Neural cell (in vitro differentiated cells): ENCODE results near the gene NR1H2. TPM values are rescaled to one million over a fixed set of nuclear protein-coding genes. Genes with fewer than 3 reads are reported as not detected.

Source experiments
- H2AFZ ChIP-seq: fragments of 200-600, 300-800 bp; sonication (generic), shearing (Covaris generic); 2 replicates; pipeline ENCODE4 v1.6.0; 2014; ENCODE audit warnings: low read depth, mild to moderate bottlenecking, antibody characterized with exemption, low read length, moderate library complexity
- H3F3A ChIP-seq: fragments of 200-600 bp; shearing (Covaris generic); 2 replicates; pipeline ENCODE4 v1.6.1; 2016; ENCODE audit warnings: mild to moderate bottlenecking, moderate library complexity, mixed read lengths, antibody characterized with exemption, low read length; ENCODE audit not compliant: insufficient read depth, poor library complexity, severe bottlenecking
- H3K27ac ChIP-seq: fragments of 200-600, 300-800 bp; sonication (generic), shearing (Covaris generic); 2 replicates; pipeline ENCODE4 v1.5.1; 2014; ENCODE audit warnings: mild to moderate bottlenecking, low read length, moderate library complexity
- H3K27me3 ChIP-seq: fragments of 300-800, 200-600 bp; sonication (generic), shearing (Covaris generic); 2 replicates; pipeline ENCODE4 v1.6.0; 2014; ENCODE audit warnings: mild to moderate bottlenecking, low read depth, low read length, moderate library complexity; ENCODE audit not compliant: insufficient read depth
- H3K36me3 ChIP-seq: fragments of 300-800, 200-600 bp; sonication (generic), shearing (Covaris generic); 2 replicates; pipeline ENCODE4 v1.5.1; 2014; ENCODE audit warnings: mild to moderate bottlenecking, antibody characterized with exemption, low read length, moderate library complexity; ENCODE audit not compliant: insufficient read depth
- H3K4me2 ChIP-seq: fragments of 300-800, 200-600 bp; sonication (generic), shearing (Covaris generic); 2 replicates; pipeline ENCODE4 v1.6.0; 2014; ENCODE audit warnings: mild to moderate bottlenecking, low read length
- H3K4me3 ChIP-seq: fragments of 300-800, 200-600 bp; sonication (generic), shearing (Covaris generic); 2 replicates; pipeline ENCODE4 v1.5.1; 2014; ENCODE audit warnings: mild to moderate bottlenecking, low read length, moderate library complexity
- H3K79me2 ChIP-seq: fragments of 200-600 bp; shearing (Covaris generic); replicated peaks from 2 replicates; pipeline ENCODE4 v1.6.0; 2014; ENCODE audit warnings: mild to moderate bottlenecking, low read length, moderate library complexity; ENCODE audit not compliant: insufficient read depth
- H3K9ac ChIP-seq: fragments of 300-800, 200-600 bp; sonication (generic), shearing (Covaris generic); 2 replicates; pipeline ENCODE4 v1.6.1; 2016; ENCODE audit warnings: mild to moderate bottlenecking, low read length, mixed read lengths
- H3K9me2 ChIP-seq: fragments of 200-600 bp; shearing (Covaris generic); 2 replicates; pipeline ENCODE4 v1.6.1; 2016; ENCODE audit warnings: mild to moderate bottlenecking, low read length, mixed read lengths; ENCODE audit not compliant: insufficient read depth
- H3K9me3 ChIP-seq: fragments of 200-600, 300-800 bp; sonication (generic), shearing (Covaris generic); 2 replicates; pipeline ENCODE4 v1.6.1; 2016; ENCODE audit warnings: mild to moderate bottlenecking, mixed run types, low read length, moderate library complexity, mixed read lengths
- H4K20me1 ChIP-seq: fragments of 200-600 bp; shearing (Covaris generic); 2 replicates; pipeline ENCODE4 v1.6.1; 2016; ENCODE audit warnings: mild to moderate bottlenecking, mixed run types; ENCODE audit not compliant: insufficient read depth
- CTCF ChIP-seq: fragments of 450-650 bp; IDR thresholded peaks from 2 replicates; pipeline ENCODE4 v1.5.1; 2014; ENCODE audit warnings: antibody characterized with exemption, mild to moderate bottlenecking, moderate library complexity; ENCODE audit not compliant: poor library complexity, severe bottlenecking
- EP300 ChIP-seq: fragments of 450-650 bp; conservative IDR thresholded peaks from 2 replicates; pipeline ENCODE4 v1.6.1; 2014; ENCODE audit warnings: antibody characterized with exemption, mild to moderate bottlenecking, moderate library complexity; ENCODE audit not compliant: poor library complexity, severe bottlenecking
- EZH2 ChIP-seq: fragments of 200-600, 300-800 bp; shearing (Covaris generic), sonication (generic); IDR thresholded peaks from 2 replicates; pipeline ENCODE4 v1.6.1; 2014; ENCODE audit warnings: antibody characterized with exemption, low read length, borderline replicate concordance, mild to moderate bottlenecking; ENCODE audit not compliant: insufficient read depth, poor library complexity, severe bottlenecking
- MXI1 ChIP-seq: fragments of 450-650 bp; conservative IDR thresholded peaks from 2 replicates; pipeline ENCODE4 v1.6.1; 2014; ENCODE audit warnings: antibody characterized with exemption, mild to moderate bottlenecking; ENCODE audit not compliant: poor library complexity, severe bottlenecking
- POLR2AphosphoS5 ChIP-seq: IDR thresholded peaks from 2 replicates; pipeline ENCODE4 v1.6.1; 2012
- polyA plus RNA-seq: library from polyadenylated mRNA; depleted of rRNA; stranded (reverse); fragments of >200 nt; gene quantifications from 2 replicates; pipeline ENCODE4 v1.2.3, GENCODE V29; 2014
- TF ChIP-seq, protein P1 (sequence below): IDR thresholded peaks from 2 replicates; pipeline ENCODE4 v1.6.1; 2012; ENCODE audit warnings: borderline replicate concordance

NR1H2 gene
- polyA plus RNA-seq, 1 donor from 2014 or later = 18.5 TPM

DNA sequence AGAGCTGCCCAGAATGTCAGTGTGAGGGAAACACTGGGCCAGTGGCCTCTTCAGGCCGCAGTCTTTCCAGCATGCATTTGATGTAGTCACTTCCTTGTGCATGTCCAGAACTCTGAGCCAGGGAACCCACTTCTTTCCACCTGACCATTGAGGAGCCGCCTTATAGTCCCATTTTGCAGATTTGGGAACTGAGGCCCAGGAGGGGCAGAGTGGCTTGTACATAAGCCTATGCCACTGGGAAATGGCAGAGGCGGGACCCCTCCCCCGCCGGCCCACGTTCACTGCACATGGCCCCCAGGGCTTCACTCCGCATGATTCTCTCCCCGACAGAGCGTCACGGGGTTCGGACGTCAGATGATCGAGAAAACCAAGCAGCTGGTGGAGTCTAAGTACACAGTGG, 36.8 kb downstream of the NR1H2 start:
- no peak overlapping the region for H3K27ac ChIP-seq
- no peaks in the 10 kb centered on the region for H3K36me3 ChIP-seq

DNA sequence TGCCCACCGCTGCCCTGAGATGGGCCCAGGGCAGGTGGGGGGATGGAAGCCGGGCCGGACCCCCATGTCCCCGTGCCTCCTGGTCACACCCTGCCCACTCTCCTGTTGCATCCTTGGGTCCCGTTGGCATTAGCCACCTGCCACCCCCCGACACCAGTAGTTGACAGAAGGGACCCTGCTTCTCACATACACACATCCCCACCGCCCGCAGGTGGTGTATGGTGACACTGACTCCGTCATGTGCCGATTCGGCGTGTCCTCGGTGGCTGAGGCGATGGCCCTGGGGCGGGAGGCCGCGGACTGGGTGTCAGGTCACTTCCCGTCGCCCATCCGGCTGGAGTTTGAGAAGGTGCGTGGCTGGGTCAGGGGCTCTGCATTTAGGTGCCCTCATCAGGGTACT, 37.3 kb downstream of the NR1H2 start:
- H3K27ac ChIP-seq = no peak overlapping the region

More for the DNA sequence above, 36.8 kb downstream of the NR1H2 start:
- Histone ChIP-seq H3K9ac (no peak overlapping the region), H3K4me3 (no peak overlapping the region), H4K20me1 (no peaks in the 10 kb centered on the region), H3K27me3 (peaks cover under 1% of the 10 kb centered on the region), H2AFZ (no peak overlapping the region), H3K9me3 (no peaks in the 10 kb centered on the region), H3K4me2 (no peak overlapping the region), H3K9me2 (no peaks in the 10 kb centered on the region), H3K79me2 (no peaks in the 10 kb centered on the region), H3F3A (no peaks in the 10 kb centered on the region)
- TF ChIP-seq POLR2AphosphoS5 (no peak), MXI1 (no peak), EZH2 (no peak), EP300 (no peak)

More for the DNA sequence above, 37.3 kb downstream of the NR1H2 start:
- Histone ChIP-seq H4K20me1 (no peaks in the 10 kb centered on the region), H3F3A (no peaks in the 10 kb centered on the region), H3K9ac (no peak overlapping the region), H3K9me3 (no peaks in the 10 kb centered on the region), H3K9me2 (no peaks in the 10 kb centered on the region), H3K79me2 (no peaks in the 10 kb centered on the region), H3K36me3 (no peaks in the 10 kb centered on the region), H2AFZ (no peak overlapping the region), H3K27me3 (peaks cover 3% of the 10 kb centered on the region), H3K4me3 (no peak overlapping the region), H3K4me2 (no peak overlapping the region)
- TF ChIP-seq MXI1 = no peak
- no peak for TF ChIP-seq EP300
- no peak for TF ChIP-seq CTCF
- TF ChIP-seq, protein P1, sequence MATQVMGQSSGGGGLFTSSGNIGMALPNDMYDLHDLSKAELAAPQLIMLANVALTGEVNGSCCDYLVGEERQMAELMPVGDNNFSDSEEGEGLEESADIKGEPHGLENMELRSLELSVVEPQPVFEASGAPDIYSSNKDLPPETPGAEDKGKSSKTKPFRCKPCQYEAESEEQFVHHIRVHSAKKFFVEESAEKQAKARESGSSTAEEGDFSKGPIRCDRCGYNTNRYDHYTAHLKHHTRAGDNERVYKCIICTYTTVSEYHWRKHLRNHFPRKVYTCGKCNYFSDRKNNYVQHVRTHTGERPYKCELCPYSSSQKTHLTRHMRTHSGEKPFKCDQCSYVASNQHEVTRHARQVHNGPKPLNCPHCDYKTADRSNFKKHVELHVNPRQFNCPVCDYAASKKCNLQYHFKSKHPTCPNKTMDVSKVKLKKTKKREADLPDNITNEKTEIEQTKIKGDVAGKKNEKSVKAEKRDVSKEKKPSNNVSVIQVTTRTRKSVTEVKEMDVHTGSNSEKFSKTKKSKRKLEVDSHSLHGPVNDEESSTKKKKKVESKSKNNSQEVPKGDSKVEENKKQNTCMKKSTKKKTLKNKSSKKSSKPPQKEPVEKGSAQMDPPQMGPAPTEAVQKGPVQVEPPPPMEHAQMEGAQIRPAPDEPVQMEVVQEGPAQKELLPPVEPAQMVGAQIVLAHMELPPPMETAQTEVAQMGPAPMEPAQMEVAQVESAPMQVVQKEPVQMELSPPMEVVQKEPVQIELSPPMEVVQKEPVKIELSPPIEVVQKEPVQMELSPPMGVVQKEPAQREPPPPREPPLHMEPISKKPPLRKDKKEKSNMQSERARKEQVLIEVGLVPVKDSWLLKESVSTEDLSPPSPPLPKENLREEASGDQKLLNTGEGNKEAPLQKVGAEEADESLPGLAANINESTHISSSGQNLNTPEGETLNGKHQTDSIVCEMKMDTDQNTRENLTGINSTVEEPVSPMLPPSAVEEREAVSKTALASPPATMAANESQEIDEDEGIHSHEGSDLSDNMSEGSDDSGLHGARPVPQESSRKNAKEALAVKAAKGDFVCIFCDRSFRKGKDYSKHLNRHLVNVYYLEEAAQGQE = no peak
